GM12891 (cell line): ENCODE results near the gene DHODH.

ENCODE experiments used
- POLR2A ChIP-seq: IDR thresholded peaks from 2 replicates; pipeline ENCODE4 v1.6.1; 2011; ENCODE audit warnings: low read depth, low read length, control low read depth
- POLR2AphosphoS5 ChIP-seq: IDR thresholded peaks from 2 replicates; pipeline ENCODE4 v1.6.1; 2011; ENCODE audit warnings: low read depth, low read length, control low read depth
- SPI1 ChIP-seq: IDR thresholded peaks from 2 replicates; pipeline ENCODE4 v1.6.1; 2011; ENCODE audit warnings: low read depth, low read length, control low read depth

- no peak for TF ChIP-seq POLR2A
- TF ChIP-seq POLR2AphosphoS5: no peak
- no peak for TF ChIP-seq SPI1
These were observed 22.4 kb upstream of the DHODH start for GRCh38 chr16:71986131-71986530.
